ENCODE measurements around the gene KRTAP12-2. TPM values are rescaled to one million over a fixed set of nuclear protein-coding genes. Genes with fewer than 3 reads are reported as not detected.

Gene KRTAP12-2, protein sequence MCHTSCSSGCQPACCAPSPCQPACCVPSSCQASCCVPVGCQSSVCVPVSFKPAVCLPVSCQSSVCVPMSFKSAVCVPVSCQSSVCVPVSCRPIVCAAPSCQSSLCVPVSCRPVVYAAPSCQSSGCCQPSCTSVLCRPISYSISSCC
- not detected in 2 replicates for total RNA-seq

DNA sequence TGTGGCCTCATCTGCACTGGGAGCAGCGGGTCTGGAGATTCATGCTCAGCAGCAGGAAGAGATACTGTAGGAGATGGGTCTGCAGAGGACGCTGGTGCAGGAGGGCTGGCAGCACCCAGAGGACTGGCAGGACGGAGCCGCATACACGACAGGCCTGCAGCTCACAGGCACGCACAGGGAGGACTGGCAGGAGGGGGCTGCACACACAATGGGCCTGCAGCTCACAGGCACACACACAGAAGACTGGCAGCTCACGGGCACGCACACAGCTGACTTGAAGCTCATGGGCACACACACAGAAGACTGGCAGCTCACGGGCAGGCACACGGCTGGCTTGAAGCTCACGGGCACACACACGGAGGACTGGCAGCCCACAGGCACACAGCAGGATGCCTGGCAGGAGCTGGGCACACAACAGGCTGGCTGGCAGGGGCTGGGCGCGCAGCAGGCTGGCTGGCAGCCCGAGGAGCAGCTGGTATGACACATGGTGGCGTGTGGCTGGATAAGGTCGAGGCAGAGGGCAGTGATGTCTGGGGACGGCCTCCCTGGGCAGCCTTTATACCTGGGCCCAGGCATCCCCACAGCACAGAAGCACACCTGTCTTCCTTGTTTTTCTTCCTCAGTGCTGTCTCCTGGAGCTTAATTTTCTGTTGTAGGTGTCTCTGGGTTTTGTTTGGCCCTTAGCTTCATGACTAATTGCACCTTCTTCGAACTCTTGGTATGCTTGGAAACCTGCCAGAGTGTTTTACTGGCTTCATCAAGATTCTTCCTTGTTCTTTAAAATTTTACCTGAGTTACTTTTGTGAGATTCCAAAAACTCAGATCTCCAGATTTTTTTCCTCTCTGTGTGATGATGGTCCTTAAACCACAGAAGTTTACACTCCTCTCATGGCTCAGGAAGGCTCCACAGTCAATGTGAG, at the start of gene KRTAP12-2:
TSS of gene KRTAP12-2 (minus strand) at position 527 of the 920 bp plus-strand sequence. CDS start at position 486, 41 bp downstream.

DNA sequence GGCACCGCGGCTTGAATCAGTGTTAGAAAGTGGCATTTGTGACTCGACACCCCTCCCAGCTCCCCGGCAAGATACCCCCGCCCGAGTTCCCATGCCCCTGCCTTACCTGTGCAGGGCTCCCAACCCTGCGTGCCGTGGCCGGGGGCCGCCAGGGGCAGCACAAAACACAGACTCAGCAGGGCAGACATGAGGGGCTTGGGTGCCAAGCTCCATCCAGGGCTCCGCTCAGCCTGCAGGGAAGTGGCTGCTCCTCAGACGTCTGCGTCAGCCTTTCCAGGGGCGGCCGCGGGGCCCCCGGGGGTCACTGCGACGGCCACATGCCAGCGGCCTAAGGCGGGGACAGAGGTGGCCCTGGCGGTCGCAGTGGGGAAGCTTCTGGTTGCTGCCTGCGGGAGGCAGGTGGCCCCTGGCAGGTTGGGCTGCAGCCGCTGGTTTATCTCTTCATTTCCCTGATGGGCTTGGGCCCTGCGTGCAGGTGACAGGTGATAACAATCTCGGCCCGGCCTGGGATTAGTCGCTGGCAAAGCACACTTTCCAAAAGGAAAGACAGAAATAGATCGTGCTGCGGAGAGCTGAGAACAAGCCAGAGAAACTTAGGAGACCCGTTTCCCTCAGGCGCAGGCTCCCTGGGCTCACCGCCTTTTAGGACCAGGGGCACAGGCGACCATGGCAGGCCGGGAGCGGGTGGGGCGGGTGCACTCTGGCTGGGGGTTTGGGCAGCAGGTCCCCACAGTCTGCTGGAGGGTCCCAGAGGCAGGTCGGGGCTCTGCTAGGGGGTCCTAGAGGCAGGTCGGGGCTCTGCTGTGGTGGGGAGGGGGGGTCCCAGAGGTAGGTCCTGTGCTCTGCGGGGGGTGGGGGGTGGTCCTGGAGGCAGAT, 44.8 kb upstream of the KRTAP12-2 start, which contains the start of gene TSPEAR:
TSS of gene TSPEAR (minus strand) at position 246 of the 876 bp plus-strand sequence. CDS start at position 188, 58 bp downstream.

DNA sequence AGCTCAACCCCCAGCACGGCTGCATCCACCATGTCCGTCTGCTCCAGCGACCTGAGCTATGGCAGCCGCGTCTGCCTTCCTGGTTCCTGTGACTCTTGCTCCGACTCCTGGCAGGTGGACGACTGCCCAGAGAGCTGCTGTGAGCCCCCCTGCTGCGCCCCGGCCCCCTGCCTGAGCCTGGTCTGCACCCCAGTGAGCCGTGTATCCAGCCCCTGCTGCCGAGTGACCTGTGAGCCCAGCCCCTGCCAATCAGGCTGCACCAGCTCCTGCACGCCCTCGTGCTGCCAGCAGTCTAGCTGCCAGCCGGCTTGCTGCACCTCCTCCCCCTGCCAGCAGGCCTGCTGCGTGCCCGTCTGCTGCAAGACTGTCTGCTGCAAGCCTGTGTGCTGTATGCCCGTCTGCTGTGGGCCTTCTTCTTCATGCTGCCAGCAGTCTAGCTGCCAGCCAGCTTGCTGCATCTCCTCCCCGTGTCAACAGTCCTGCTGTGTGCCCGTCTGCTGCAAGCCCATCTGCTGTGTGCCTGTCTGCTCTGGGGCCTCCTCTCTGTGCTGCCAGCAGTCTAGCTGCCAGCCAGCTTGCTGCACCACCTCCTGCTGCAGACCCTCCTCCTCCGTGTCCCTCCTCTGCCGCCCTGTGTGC, 30.6 kb upstream of the KRTAP12-2 start, which contains the start of gene KRTAP10-12:
TSS of gene KRTAP10-12 (plus strand) at position 1 of the 639 bp plus-strand sequence. CDS start at position 31, 30 bp downstream.

DNA sequence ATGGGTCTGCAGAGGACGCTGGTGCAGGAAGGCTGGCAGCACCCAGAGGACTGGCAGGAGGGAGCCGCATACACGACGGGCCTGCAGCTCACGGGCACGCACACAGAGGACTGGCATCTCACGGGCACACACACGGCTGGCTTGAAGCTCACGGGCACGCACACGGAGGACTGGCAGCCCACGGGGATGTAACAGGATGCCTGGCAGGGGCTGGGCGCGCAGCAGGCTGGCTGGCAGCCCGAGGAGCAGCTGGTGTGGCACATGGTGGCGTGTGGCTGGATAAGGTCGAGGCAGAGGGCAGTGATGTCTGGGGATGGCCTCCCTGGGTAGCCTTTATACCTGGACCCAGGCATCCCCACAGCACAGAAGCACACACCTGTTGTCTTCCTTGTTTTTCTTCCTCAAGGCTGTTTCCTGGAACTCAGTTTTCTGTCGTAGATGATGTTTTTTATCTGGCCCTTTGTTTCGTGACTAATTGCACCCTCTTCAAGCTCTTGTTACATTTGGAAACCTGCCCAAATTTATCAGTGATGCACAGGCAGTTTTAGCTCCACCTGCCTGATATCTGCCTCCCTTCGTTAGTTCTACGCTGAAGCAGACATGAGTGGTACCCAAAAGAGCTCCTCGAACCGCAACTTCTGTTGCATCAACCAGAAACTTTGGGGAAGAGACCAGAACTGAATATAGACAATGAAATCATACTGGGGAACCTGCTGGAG, 15.3 kb upstream of the KRTAP12-2 start, which contains the start of gene KRTAP12-1:
TSS of gene KRTAP12-1 (minus strand) at position 303 of the 719 bp plus-strand sequence. CDS start at position 263, 40 bp downstream.

DNA sequence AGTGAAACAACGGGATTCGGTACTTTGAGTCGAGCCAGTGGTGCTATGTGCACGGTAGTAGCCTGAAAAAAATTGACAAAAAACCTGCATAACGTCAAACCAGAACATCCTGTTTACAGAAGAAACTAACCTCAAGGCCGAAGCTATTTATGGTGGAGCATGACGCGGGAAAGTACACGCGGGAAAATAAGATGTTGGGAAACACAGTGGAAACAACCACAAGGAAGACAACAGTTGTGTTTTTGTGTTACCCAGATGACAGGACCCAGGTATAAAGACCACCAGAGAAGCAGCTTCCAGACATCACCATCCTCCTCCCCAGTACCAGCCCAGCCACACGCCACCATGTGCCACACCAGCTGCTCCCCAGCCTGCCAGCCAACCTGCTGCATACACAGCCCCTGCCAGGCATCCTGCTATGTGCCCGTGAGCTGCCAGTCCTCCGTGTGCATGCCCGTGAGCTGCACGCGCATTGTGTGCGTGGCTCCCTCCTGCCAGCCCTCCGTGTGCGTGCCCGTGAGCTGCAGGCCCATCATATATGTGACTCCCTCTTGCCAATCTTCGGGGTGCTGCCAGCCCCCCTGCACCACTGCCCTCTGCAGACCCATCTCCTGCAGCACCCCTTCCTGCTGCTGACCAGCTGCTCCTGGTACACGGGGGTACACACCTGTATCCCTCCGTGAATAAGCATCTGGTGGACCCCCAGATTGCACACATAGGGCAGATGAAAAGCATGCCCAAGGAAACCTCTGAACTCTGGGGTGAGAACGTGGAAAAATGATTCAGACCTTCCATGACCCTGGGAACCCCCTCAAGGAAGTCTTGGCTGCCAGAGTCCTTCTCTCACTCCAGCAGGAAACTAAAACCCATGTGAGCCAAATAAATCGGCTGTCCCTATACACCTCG, 8.8 kb downstream of the KRTAP12-2 start, which contains the start of gene KRTAP12-3:
TSS of gene KRTAP12-3 (plus strand) at position 298 of the 906 bp plus-strand sequence. CDS start at position 346, 48 bp downstream.

DNA sequence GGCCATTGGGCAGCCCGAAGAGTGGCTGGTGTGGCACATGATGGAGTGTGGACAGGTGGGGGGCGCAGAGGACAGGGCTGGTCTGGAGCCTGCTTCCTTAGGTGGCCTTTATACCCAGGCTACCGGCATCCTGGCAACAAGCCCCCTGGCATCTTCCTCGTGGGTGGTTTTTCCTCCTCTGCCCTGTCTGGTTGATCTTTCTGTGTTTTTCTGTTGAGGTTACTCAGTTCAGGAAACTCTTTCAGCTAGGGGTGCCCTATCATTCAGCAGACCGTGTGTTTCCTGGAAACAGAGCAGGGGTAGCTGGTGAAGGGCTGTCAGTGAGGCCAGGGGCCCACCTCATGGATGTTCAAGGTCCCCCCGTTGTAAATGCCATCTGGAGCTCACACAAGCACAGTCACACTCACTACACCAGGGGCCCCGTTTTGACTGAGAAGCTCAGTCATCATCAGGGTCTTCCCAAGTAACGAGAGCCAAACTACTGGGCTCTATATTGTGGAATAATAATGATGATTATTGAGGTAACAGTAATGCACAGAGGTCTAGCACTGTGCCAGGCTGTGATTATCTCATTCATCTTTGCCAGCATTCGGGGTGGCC, 12.1 kb downstream of the KRTAP12-2 start, which contains the start of gene KRTAP12-4:
TSS of gene KRTAP12-4 (minus strand) at position 84 of the 600 bp plus-strand sequence. CDS start at position 39, 45 bp downstream.

DNA sequence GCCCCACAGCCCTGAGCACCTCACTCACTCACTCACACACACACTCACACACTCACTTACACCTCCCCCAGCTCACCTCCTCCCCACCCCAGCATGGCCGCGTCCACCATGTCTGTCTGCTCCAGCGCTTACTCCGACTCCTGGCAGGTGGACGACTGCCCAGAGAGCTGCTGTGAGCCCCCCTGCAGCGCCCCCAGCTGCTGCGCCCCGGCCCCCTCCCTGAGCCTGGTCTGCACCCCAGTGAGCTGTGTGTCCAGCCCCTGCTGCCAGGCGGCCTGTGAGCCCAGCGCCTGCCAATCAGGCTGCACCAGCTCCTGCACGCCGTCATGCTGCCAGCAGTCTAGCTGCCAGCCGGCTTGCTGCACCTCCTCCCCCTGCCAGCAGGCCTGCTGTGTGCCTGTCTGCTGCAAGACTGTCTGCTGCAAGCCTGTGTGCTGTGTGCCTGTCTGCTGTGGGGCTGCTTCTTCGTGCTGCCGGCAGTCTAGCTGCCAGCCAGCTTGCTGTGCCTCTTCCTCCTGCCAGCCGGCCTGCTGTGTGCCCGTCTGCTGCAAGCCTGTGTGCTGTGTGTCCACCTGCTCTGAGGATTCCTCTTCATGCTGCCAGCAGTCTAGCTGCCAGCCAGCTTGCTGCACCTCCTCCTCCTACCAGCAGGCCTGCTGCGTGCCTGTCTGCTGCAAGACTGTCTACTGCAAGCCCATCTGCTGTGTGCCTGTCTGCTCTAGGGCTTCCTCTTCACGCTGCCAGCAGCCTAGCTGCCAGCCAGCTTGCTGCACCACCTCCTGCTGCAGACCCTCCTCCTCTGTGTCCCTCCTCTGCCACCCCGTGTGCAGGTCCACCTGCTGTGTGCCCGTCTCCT, 20.1 kb downstream of the KRTAP12-2 start, which contains the start of gene KRTAP10-11:
TSS of gene KRTAP10-11 (plus strand) at position 49 of the 856 bp plus-strand sequence. CDS start at position 94, 45 bp downstream.

DNA sequence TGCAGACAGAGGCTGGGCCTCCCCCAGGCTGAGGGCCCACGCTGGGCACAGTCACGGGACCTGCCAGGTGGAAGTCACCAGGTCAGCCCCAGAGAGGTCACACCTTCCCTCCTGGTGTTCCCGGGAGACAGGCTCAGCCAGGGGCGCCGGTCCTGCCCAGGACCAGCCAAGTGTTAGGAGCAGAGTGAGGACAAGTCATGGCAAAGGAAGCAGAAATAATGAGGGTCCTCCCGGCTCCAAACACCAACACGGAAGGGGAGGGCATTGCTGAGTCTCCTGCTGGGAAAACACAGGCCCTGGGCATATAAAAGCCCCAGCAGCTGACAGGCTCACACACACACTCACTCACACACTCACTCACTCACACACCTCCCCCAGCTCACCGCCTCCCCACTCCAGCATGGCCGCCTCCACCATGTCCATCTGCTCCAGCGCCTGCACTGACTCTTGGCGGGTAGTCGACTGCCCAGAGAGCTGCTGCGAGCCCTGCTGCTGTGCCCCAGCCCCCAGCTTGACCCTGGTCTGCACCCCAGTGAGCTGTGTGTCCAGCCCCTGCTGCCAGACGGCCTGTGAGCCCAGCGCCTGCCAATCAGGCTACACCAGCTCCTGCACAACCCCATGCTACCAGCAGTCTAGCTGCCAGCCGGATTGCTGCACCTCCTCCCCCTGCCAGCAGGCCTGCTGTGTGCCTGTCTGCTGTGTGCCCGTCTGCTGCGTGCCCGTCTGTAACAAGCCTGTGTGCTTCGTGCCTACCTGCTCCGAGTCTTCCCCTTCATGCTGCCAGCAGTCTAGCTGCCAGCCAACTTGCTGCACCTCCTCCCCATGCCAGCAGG, 29.5 kb downstream of the KRTAP12-2 start, which contains the start of gene KRTAP10-10:
TSS of gene KRTAP10-10 (plus strand) at position 339 of the 833 bp plus-strand sequence. CDS start at position 401, 62 bp downstream.

DNA sequence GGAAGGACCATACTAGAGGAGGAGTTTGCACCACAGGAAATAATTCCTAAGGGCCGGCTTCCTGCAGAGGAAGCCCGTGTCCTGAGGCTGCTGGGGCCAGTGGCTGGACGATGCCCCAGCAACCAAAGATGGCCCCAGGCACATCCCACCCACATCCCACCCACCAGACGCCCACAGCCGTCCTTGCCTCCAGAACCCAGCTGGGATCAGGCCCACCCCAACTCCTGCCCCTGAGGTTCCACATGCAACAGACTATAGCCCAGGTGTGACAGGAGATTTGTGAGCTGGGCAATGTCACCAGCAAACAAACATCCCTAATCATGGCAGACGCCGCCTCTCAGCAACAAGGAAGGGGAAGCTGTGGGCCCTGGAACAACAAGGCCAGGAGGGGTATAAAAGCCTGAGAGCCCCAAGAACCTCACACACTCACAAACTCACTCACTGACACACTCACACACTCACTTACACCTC, 40.0 kb downstream of the KRTAP12-2 start, which contains the start of gene KRTAP10-9:
TSS of gene KRTAP10-9 (plus strand) at position 421 of the 471 bp plus-strand sequence. CDS start 79 bp downstream, outside the sequence.

Other genes starting within 250 kb of the KRTAP12-2 start
- gene LRRC3, start 211.4 kb downstream of the KRTAP12-2 start, total RNA-seq = 0.60 and 1.1 TPM in 2 replicates
- gene KRTAP10-1, start 126.7 kb downstream of the KRTAP12-2 start, total RNA-seq = not detected in 2 replicates
- gene KRTAP10-2, start 115.4 kb downstream of the KRTAP12-2 start, total RNA-seq = not detected in 2 replicates
- not detected in 2 replicates for gene KRTAP10-3, start 108.1 kb downstream of the KRTAP12-2 start, total RNA-seq
- not detected in 2 replicates for gene KRTAP10-4, start 93.2 kb downstream of the KRTAP12-2 start, total RNA-seq
- not detected in 2 replicates for gene KRTAP10-5, start 86.3 kb downstream of the KRTAP12-2 start, total RNA-seq
- gene KRTAP10-6, start 74.4 kb downstream of the KRTAP12-2 start, total RNA-seq = not detected in 2 replicates
- not detected in 2 replicates for gene KRTAP10-7, start 66.3 kb downstream of the KRTAP12-2 start, total RNA-seq
- not detected in 2 replicates for gene KRTAP10-8, start 54.8 kb downstream of the KRTAP12-2 start, total RNA-seq
- not detected in 2 replicates for gene KRTAP10-9, start 39.8 kb downstream of the KRTAP12-2 start, total RNA-seq
- not detected in 2 replicates for gene KRTAP10-10, start 29.6 kb downstream of the KRTAP12-2 start, total RNA-seq
- gene KRTAP10-11, start 20.5 kb downstream of the KRTAP12-2 start, total RNA-seq = not detected in 2 replicates
- gene KRTAP12-4, start 12.3 kb downstream of the KRTAP12-2 start, total RNA-seq = not detected in 2 replicates
- gene KRTAP12-3, start 9.0 kb downstream of the KRTAP12-2 start, total RNA-seq = not detected in 2 replicates
- gene KRTAP12-1, start 15.2 kb upstream of the KRTAP12-2 start, total RNA-seq = not detected in 2 replicates
- gene KRTAP10-12, start 30.2 kb upstream of the KRTAP12-2 start, total RNA-seq = not detected in 2 replicates
- not detected in 2 replicates for gene TSPEAR, start 44.6 kb upstream of the KRTAP12-2 start, total RNA-seq
- 39.3 and 43.9 TPM in 2 replicates for gene UBE2G2, start 134.9 kb upstream of the KRTAP12-2 start, total RNA-seq
- gene SUMO3, start 151.1 kb upstream of the KRTAP12-2 start, total RNA-seq = 74.9 and 75.6 TPM in 2 replicates
- 96.2 and 122 TPM in 2 replicates for gene PTTG1IP, start 206.8 kb upstream of the KRTAP12-2 start, total RNA-seq

Measured in airway epithelial cell (primary cell).